Trophoblast cell (in vitro differentiated cells and primary cell): Measurements from ENCODE around the gene UBQLNL.
A peak's percentile ranks its signal among the peaks of the same experiment; 100 is the strongest.

Experiments
- DNase-seq, 2 donors: peaks; one replicate each; pipeline ENCODE4 v3.0.0-alpha.2; 2016
- H2AFZ ChIP-seq: 2 replicates; pipeline ENCODE4 v1.6.1; 2013; ENCODE audit warnings: low read length, moderate library complexity, mild to moderate bottlenecking; ENCODE audit not compliant: insufficient read depth, poor library complexity
- H2AK5ac ChIP-seq: 2 replicates; pipeline ENCODE4 v1.6.1; 2013; ENCODE audit warnings: mild to moderate bottlenecking, low read length
- H2BK120ac ChIP-seq: 2 replicates; pipeline ENCODE4 v1.6.1; 2013; ENCODE audit warnings: low read length, mild to moderate bottlenecking, moderate library complexity; ENCODE audit not compliant: insufficient read depth, poor library complexity
- H2BK12ac ChIP-seq: 2 replicates; pipeline ENCODE4 v1.6.1; 2013; ENCODE audit warnings: mild to moderate bottlenecking, low read length, moderate library complexity
- H2BK5ac ChIP-seq: 2 replicates; pipeline ENCODE4 v1.6.1; 2013; ENCODE audit warnings: low read length, low read depth, moderate library complexity, mild to moderate bottlenecking; ENCODE audit not compliant: poor library complexity
- H3K14ac ChIP-seq: 2 replicates; pipeline ENCODE4 v1.6.1; 2013; ENCODE audit warnings: mild to moderate bottlenecking, low read length
- H3K18ac ChIP-seq: 2 replicates; pipeline ENCODE4 v1.6.1; 2013; ENCODE audit warnings: mild to moderate bottlenecking, low read length
- H3K23ac ChIP-seq: 2 replicates; pipeline ENCODE4 v1.6.1; 2013; ENCODE audit warnings: low read length
- H3K27ac ChIP-seq: 2 replicates; pipeline ENCODE4 v1.5.1; 2013; ENCODE audit warnings: low read depth, mild to moderate bottlenecking, inconsistent platforms, low read length, moderate library complexity
- H3K27me3 ChIP-seq: 2 replicates; pipeline ENCODE4 v1.6.1; 2013; ENCODE audit warnings: inconsistent platforms, mild to moderate bottlenecking, low read length, moderate library complexity; ENCODE audit not compliant: insufficient read depth
- H3K36me3 ChIP-seq, 2 experiments: 1 replicate in 1 of 2; 2 replicates in 1 of 2; pipeline ENCODE4 v1.6.1; 2013; ENCODE audit warnings: low read length in 2 of 2, mild to moderate bottlenecking in 2 of 2, moderate library complexity in 1 of 2; ENCODE audit not compliant: insufficient read depth in 2 of 2, control insufficient read depth in 1 of 2
- H3K4ac ChIP-seq: 2 replicates; pipeline ENCODE4 v1.6.1; 2013; ENCODE audit warnings: low read depth, mild to moderate bottlenecking, low read length, moderate library complexity
- H3K4me1 ChIP-seq, 2 experiments: 1 replicate in 1 of 2; 2 replicates in 1 of 2; pipeline ENCODE4 v1.6.1; 2013; ENCODE audit warnings: low read length in 2 of 2, mild to moderate bottlenecking in 2 of 2, moderate library complexity in 1 of 2; ENCODE audit not compliant: insufficient read depth in 2 of 2, control insufficient read depth in 1 of 2
- H3K4me2 ChIP-seq: 2 replicates; pipeline ENCODE4 v1.6.1; 2013; ENCODE audit warnings: inconsistent platforms, mild to moderate bottlenecking, low read length, moderate library complexity
- H3K4me3 ChIP-seq: 2 replicates; pipeline ENCODE4 v1.5.1; 2013; ENCODE audit warnings: mild to moderate bottlenecking, low read depth, low read length, inconsistent platforms
- H3K79me1 ChIP-seq: one replicate; pipeline ENCODE4 v1.6.1; 2013; ENCODE audit warnings: low read length
- H3K79me2 ChIP-seq: 2 replicates; pipeline ENCODE4 v1.6.1; 2013; ENCODE audit warnings: low read length, mild to moderate bottlenecking; ENCODE audit not compliant: control insufficient read depth, insufficient read depth, poor library complexity
- H3K9ac ChIP-seq: 2 replicates; pipeline ENCODE4 v1.6.1; 2013; ENCODE audit warnings: mild to moderate bottlenecking, low read length
- H3K9me3 ChIP-seq: 2 replicates; pipeline ENCODE4 v1.6.1; 2013; ENCODE audit warnings: low read depth, mild to moderate bottlenecking, control low read depth, inconsistent platforms, low read length; ENCODE audit not compliant: insufficient read depth
- H4K12ac ChIP-seq: 2 replicates; pipeline ENCODE4 v1.6.1; 2013; ENCODE audit warnings: low read depth, mild to moderate bottlenecking, low read length, moderate library complexity
- H4K8ac ChIP-seq: 2 replicates; pipeline ENCODE4 v1.6.1; 2013; ENCODE audit warnings: low read depth, mild to moderate bottlenecking, low read length, moderate library complexity
- H4K91ac ChIP-seq: one replicate; pipeline ENCODE4 v1.6.1; 2013; ENCODE audit warnings: low read depth, mild to moderate bottlenecking, low read length, moderate library complexity
- WGBS: extraction: QIAGEN DNeasy Blood & Tissue Kit; methylation state at CpG from one replicate; pipeline ENCODE4 v1.1.7; 2013; ENCODE audit warnings: missing lambda C conversion rate; ENCODE audit not compliant: insufficient read length, insufficient coverage; ENCODE audit errors: extremely low coverage; 5-methylcytosine and 5-hydroxymethylcytosine counted together

The UBQLNL gene

GRCh38 chr11:5546457-5546856, 30.0 kb upstream of the UBQLNL start:
- H4K91ac ChIP-seq = no peak overlapping the region
- no peaks in the 10 kb centered on the region for H3K9me3 ChIP-seq
- 100% methylated on average over 1 of the region's 3 CpGs for WGBS
- no peak overlapping the region for H4K12ac ChIP-seq
- no peak for DNase-seq
- no peaks in the 10 kb centered on the region for H3K27me3 ChIP-seq
- H3K9ac ChIP-seq = no peak overlapping the region
- no peak overlapping the region for H3K18ac ChIP-seq
- H2BK120ac ChIP-seq = no peak overlapping the region
- no peak overlapping the region for H3K4me2 ChIP-seq
- H3K36me3 ChIP-seq = no peaks in the 10 kb centered on the region
- H2AK5ac ChIP-seq = no peak overlapping the region
- no peak overlapping the region for H4K8ac ChIP-seq
- no peak overlapping the region for H3K4ac ChIP-seq
- H3K79me2 ChIP-seq = no peaks in the 10 kb centered on the region
- no peak overlapping the region for H2BK5ac ChIP-seq
- H3K4me3 ChIP-seq = no peak overlapping the region
- H2BK12ac ChIP-seq = no peak overlapping the region
- H2AFZ ChIP-seq = no peak overlapping the region
- H3K4me1 ChIP-seq = no peaks in the 10 kb centered on the region
- no peak overlapping the region for H3K14ac ChIP-seq
- no peaks in the 10 kb centered on the region for H3K79me1 ChIP-seq
- no peak overlapping the region for H3K23ac ChIP-seq
- H3K27ac ChIP-seq = no peak overlapping the region

GRCh38 chr11:5541427-5541826, 24.9 kb upstream of the UBQLNL start:
- Histone ChIP-seq H3K9me3 (no peaks in the 10 kb centered on the region), H4K91ac (no peak overlapping the region), H3K14ac (no peak overlapping the region), H2BK12ac (no peak overlapping the region), H3K79me2 (no peaks in the 10 kb centered on the region), H2AK5ac (no peak overlapping the region), H3K36me3 (no peaks in the 10 kb centered on the region), H4K12ac (no peak overlapping the region), H3K27me3 (no peaks in the 10 kb centered on the region), H3K4ac (no peak overlapping the region), H4K8ac (no peak overlapping the region), H3K27ac (no peak overlapping the region), H2BK5ac (no peak overlapping the region), H3K4me1 (no peaks in the 10 kb centered on the region), H3K18ac (no peak overlapping the region), H2AFZ (no peak overlapping the region), H3K79me1 (no peaks in the 10 kb centered on the region), H3K23ac (no peak overlapping the region), H3K4me2 (no peak overlapping the region), H2BK120ac (no peak overlapping the region), H3K4me3 (no peak overlapping the region), H3K9ac (no peak overlapping the region)
- DNase-seq = no peak
- WGBS = no CpG with 5 or more reads among the region's 1 CpG

- no peaks in the 10 kb centered on the region for H3K36me3 ChIP-seq
- no peaks in the 10 kb centered on the region for H3K79me2 ChIP-seq
- no peak for DNase-seq
- H3K9me3 ChIP-seq = no peaks in the 10 kb centered on the region
- no peaks in the 10 kb centered on the region for H3K27me3 ChIP-seq
- H3K23ac ChIP-seq = no peak overlapping the region
- no peak overlapping the region for H3K27ac ChIP-seq
- H2AK5ac ChIP-seq = no peak overlapping the region
- no peak overlapping the region for H3K18ac ChIP-seq
- no peak overlapping the region for H4K91ac ChIP-seq
- H3K4me1 ChIP-seq = no peaks in the 10 kb centered on the region
- no peak overlapping the region for H3K14ac ChIP-seq
- no peak overlapping the region for H4K8ac ChIP-seq
- no peak overlapping the region for H3K4me3 ChIP-seq
- no peak overlapping the region for H3K4ac ChIP-seq
- no peak overlapping the region for H2BK12ac ChIP-seq
- H3K79me1 ChIP-seq = no peaks in the 10 kb centered on the region
- no peak overlapping the region for H4K12ac ChIP-seq
- no peak overlapping the region for H3K9ac ChIP-seq
- H2BK5ac ChIP-seq = no peak overlapping the region
- H2AFZ ChIP-seq = no peak overlapping the region
- H2BK120ac ChIP-seq = no peak overlapping the region
- H3K4me2 ChIP-seq = no peak overlapping the region
These were observed 20.0 kb upstream of the UBQLNL start for GRCh38 chr11:5536482-5536881.

GRCh38 chr11:5534046-5534445, 17.5 kb upstream of the UBQLNL start:
- Histone ChIP-seq H2BK120ac (no peak overlapping the region), H4K91ac (no peak overlapping the region), H3K4me1 (no peaks in the 10 kb centered on the region), H3K23ac (no peak overlapping the region), H2AK5ac (no peak overlapping the region), H2BK5ac (no peak overlapping the region), H3K9ac (no peak overlapping the region), H4K12ac (no peak overlapping the region), H3K4ac (no peak overlapping the region), H3K18ac (no peak overlapping the region), H3K27me3 (no peaks in the 10 kb centered on the region), H3K27ac (no peak overlapping the region), H3K79me1 (no peaks in the 10 kb centered on the region), H3K4me2 (no peak overlapping the region), H4K8ac (no peak overlapping the region), H3K4me3 (no peak overlapping the region), H2AFZ (no peak overlapping the region), H2BK12ac (no peak overlapping the region), H3K36me3 (no peaks in the 10 kb centered on the region), H3K9me3 (no peaks in the 10 kb centered on the region), H3K14ac (no peak overlapping the region), H3K79me2 (no peaks in the 10 kb centered on the region)
- WGBS = no CpG with 5 or more reads among the region's 1 CpG
- DNase-seq = peak in 1 of 2 donors; percentile 27
